Activated CD8-positive, alpha-beta T cell treated with anti-CD3 and anti-CD28 coated beads for 36 hours (primary cell): ENCODE measurements around the gene ARHGAP32. TPM values are rescaled to one million over a fixed set of nuclear protein-coding genes. Genes with fewer than 3 reads are reported as not detected.
"Not testable (repeated sequence)": the region's sequence is repeated elsewhere in the genome, so short reads cannot be mapped to it uniquely, and the experiment has no call there.

Source experiments
- ATAC-seq: fragments of 200-7000 bp; cut with Tn5 transposase; one replicate; pipeline ENCODE4 v1.10.0; 2021; ENCODE audit warnings: mild to moderate bottlenecking, moderate library complexity
- CTCF ChIA-PET: fragments of 350-600 bp; sonication (Branson Sonifier 250); formaldehyde crosslinking; loops from one replicate; lab custom pipeline; 2021; ENCODE audit warnings: antibody characterized with exemption; lab: Charles Lee
- POLR2A ChIA-PET: fragments of 350-600 bp; sonication (Branson Sonifier 250); formaldehyde crosslinking; loops from one replicate; lab custom pipeline; 2021; ENCODE audit warnings: antibody characterized with exemption; lab: Charles Lee
- DNase-seq: peaks from one replicate; pipeline ENCODE4 v3.0.0-alpha.2; 2020
- H3K27ac Mint-ChIP-seq: one replicate; pipeline ENCODE4 v1.8.0; 2021; ENCODE audit warnings: mild to moderate bottlenecking, mixed read lengths
- H3K27me3 Mint-ChIP-seq: one replicate; pipeline ENCODE4 v1.8.0; 2021; ENCODE audit warnings: mixed read lengths
- H3K36me3 Mint-ChIP-seq: one replicate; pipeline ENCODE4 v1.8.0; 2021; ENCODE audit warnings: low read depth, mixed read lengths
- H3K4me1 Mint-ChIP-seq: one replicate; pipeline ENCODE4 v1.8.0; 2021; ENCODE audit warnings: low read depth, mixed read lengths
- H3K4me3 Mint-ChIP-seq: one replicate; pipeline ENCODE4 v1.8.0; 2021; ENCODE audit warnings: mild to moderate bottlenecking, moderate library complexity, mixed read lengths
- H3K9me3 Mint-ChIP-seq: one replicate; pipeline ENCODE4 v1.8.0; 2021; ENCODE audit warnings: mixed read lengths
- CTCF ChIP-seq: fragments of 200-600 bp; IDR thresholded peaks from one replicate; pipeline ENCODE4 v1.8.0; 2022; ENCODE audit warnings: antibody characterized with exemption, mild to moderate bottlenecking
- intact Hi-C: fragments of 100-400 bp; cut with micrococcal nuclease; formaldehyde crosslinking; loops from one replicate; pipeline ENCODE4 v1.10.0; 2022
- total RNA-seq, 2 experiments: library from RNA; stranded (reverse); gene quantifications; one replicate each; pipeline ENCODE4 v1.2.3, GENCODE V29; 2021

Gene ARHGAP32
- total RNA-seq, 2 experiments from 2014 or later, result 6.6 to 6.7 TPM

- no peak overlapping the region for H3K27ac Mint-ChIP-seq
- no peaks in the 10 kb centered on the region for H3K36me3 Mint-ChIP-seq
- ATAC-seq, result no peak
- ChIA-PET CTCF (no interaction called here), POLR2A (no interaction called here)
- H3K9me3 Mint-ChIP-seq, result no peaks in the 10 kb centered on the region
- intact Hi-C loops, result no loop called here
- H3K4me3 Mint-ChIP-seq, result no peak overlapping the region
- TF ChIP-seq CTCF, result no peak
- no peak for DNase-seq
- H3K4me1 Mint-ChIP-seq, result no peaks in the 10 kb centered on the region
- H3K27me3 Mint-ChIP-seq, result no peaks in the 10 kb centered on the region
These were observed 476 bp downstream of the ARHGAP32 start for GRCh38 chr11:129191649-129192048.

GRCh38 chr11:129190087-129190486 is 2.0 kb downstream of the ARHGAP32 start:
- DNase-seq (no peak), ATAC-seq (no peak)
- no peaks in the 10 kb centered on the region for H3K4me1 Mint-ChIP-seq
- no peak overlapping the region for H3K27ac Mint-ChIP-seq
- no peaks in the 10 kb centered on the region for H3K27me3 Mint-ChIP-seq
- ChIA-PET POLR2A (no interaction called here), CTCF (no interaction called here)
- intact Hi-C loops, result no loop called here
- H3K36me3 Mint-ChIP-seq, result no peaks in the 10 kb centered on the region
- no peaks in the 10 kb centered on the region for H3K9me3 Mint-ChIP-seq
- no peak overlapping the region for H3K4me3 Mint-ChIP-seq
- no peak for TF ChIP-seq CTCF

GRCh38 chr11:129189646-129190045 is 2.5 kb downstream of the ARHGAP32 start:
- ChIA-PET POLR2A (no interaction called here), CTCF (no interaction called here)
- Mint-ChIP-seq H3K4me3 (no peak overlapping the region), H3K27ac (no peak overlapping the region), H3K4me1 (no peaks in the 10 kb centered on the region), H3K9me3 (no peaks in the 10 kb centered on the region), H3K27me3 (no peaks in the 10 kb centered on the region), H3K36me3 (no peaks in the 10 kb centered on the region)
- no peak for DNase-seq
- TF ChIP-seq CTCF, result no peak
- ATAC-seq, result no peak
- intact Hi-C loops, result no loop called here

- DNase-seq, H3K36me3 Mint-ChIP-seq, ATAC-seq, H3K27me3 Mint-ChIP-seq, H3K27ac Mint-ChIP-seq, H3K4me3 Mint-ChIP-seq, CTCF ChIA-PET, intact Hi-C loops, H3K9me3 Mint-ChIP-seq, POLR2A ChIA-PET, H3K4me1 Mint-ChIP-seq: not testable (repeated sequence)
These were observed 7.0 kb downstream of the ARHGAP32 start for GRCh38 chr11:129185082-129185481.

GRCh38 chr11:129184581-129184980 is 7.5 kb downstream of the ARHGAP32 start:
- POLR2A ChIA-PET, result interaction anchor here (1.0 kb wide), 1 partner anchor 10 kb away, joined by 3 read pairs; no protein-coding TSS in a partner anchor

More at GRCh38 chr11:129184581-129184980, 7.5 kb downstream of the ARHGAP32 start:
- DNase-seq, result no peak
- H3K4me3 Mint-ChIP-seq, result no peak overlapping the region
- no peak overlapping the region for H3K27ac Mint-ChIP-seq
- CTCF ChIA-PET, result no interaction called here
- TF ChIP-seq CTCF, result no peak
- intact Hi-C loops, result no loop called here
- no peaks in the 10 kb centered on the region for H3K4me1 Mint-ChIP-seq
- no peaks in the 10 kb centered on the region for H3K27me3 Mint-ChIP-seq
- ATAC-seq, result no peak
- H3K9me3 Mint-ChIP-seq, result no peaks in the 10 kb centered on the region
- no peaks in the 10 kb centered on the region for H3K36me3 Mint-ChIP-seq
